Measurements from ENCODE around the gene PICK1. TPM values are rescaled to one million over a fixed set of nuclear protein-coding genes. Genes with fewer than 3 reads are reported as not detected.

The PICK1 gene
- total RNA-seq, 1 experiment from 2014 or later, result 35.7 TPM

DNA sequence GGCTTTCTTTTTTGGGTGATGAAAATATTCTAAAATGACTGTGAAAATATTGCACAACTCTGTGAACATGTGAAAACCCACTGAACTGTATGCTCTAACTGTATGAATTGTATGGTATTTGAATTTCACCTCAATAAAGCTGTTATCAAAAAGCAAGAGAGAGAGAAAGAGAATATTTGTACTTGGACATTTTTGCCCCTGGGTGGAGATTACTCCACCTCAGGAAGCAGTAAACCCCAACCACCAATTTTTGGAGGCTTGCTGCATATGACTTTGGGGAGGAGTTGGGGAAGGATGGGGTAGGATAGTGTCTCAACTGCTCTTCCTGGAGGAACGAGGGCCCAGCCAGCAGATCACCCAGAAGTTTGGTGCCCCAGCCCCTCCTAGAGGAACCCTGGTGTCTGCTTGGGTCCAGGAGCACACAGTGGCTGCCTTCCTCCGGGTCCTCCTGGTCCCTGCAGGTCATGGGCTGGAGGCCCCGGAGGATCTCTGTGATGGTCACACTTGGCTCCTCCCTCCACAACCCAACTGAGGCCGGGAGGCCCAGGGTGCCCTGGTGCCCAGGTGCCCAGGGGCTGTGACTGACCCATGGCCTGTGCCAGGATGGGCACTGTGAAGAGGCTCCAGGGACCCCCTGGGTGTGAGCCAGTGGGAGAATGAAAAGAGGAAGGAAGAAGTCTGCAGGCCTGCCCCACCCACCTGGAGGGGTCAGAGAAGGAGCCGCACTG lies 15.3 kb upstream of the PICK1 start:
- no CpG with 5 or more reads among the region's 5 CpGs for WGBS (ENCODE audit: extremely low coverage, insufficient read length, low lambda C conversion rate)
- Histone ChIP-seq H4K91ac (ENCODE audit: insufficient read length, low read depth, low read length) (no peak overlapping the region), H3K23me2 (ENCODE audit: insufficient read length, low read depth, low read length, poor library complexity, severe bottlenecking) (no peaks in the 10 kb centered on the region), H3K4ac (ENCODE audit: low read depth, low read length) (no peak overlapping the region), H4K20me1 (ENCODE audit: control insufficient read depth, insufficient read depth, insufficient read length) (no peaks in the 10 kb centered on the region), H3K79me2 (ENCODE audit: insufficient read depth, low read length) (no peaks in the 10 kb centered on the region), H3K56ac (ENCODE audit: insufficient read length, low read depth, low read length) (no peak overlapping the region), H3K27ac (ENCODE audit: insufficient read length, low read depth, low read length) (no peak overlapping the region), H2BK12ac (ENCODE audit: insufficient read length, low read depth, low read length) (no peak overlapping the region), H2BK5ac (ENCODE audit: insufficient read length, low read length) (no peak overlapping the region), H3K27me3 (ENCODE audit: insufficient read depth, low read length) (no peaks in the 10 kb centered on the region), H2BK15ac (ENCODE audit: low read depth, low read length) (no peak overlapping the region), H3K9ac (ENCODE audit: extremely low read depth, insufficient read length, low read length) (no peak overlapping the region), H4K5ac (ENCODE audit: insufficient read length, low read depth, low read length) (no peak overlapping the region), H2AK5ac (ENCODE audit: insufficient read length, low read length) (no peak overlapping the region), H3K79me1 (ENCODE audit: insufficient read depth, low read depth, low read length, poor library complexity, severe bottlenecking) (no peaks in the 10 kb centered on the region), H3K23ac (ENCODE audit: insufficient read length, low read depth, low read length) (no peak overlapping the region), H3K18ac (ENCODE audit: insufficient read length, low read depth, low read length) (no peak overlapping the region), H2BK20ac (ENCODE audit: low read depth, low read length, poor library complexity, severe bottlenecking) (no peak overlapping the region), H2BK120ac (ENCODE audit: low read depth, low read length, poor library complexity, severe bottlenecking) (no peak overlapping the region), H3T11ph (ENCODE audit: low read length) (no peak overlapping the region), H3K9me3 (ENCODE audit: control insufficient read depth, low read depth, low read length) (no peaks in the 10 kb centered on the region), H2AFZ (ENCODE audit: low read length) (no peak overlapping the region), H3K4me1 (ENCODE audit: insufficient read depth, low read length) (no peaks in the 10 kb centered on the region), H3K4me2 (ENCODE audit: insufficient read depth, insufficient read length, low read length) (no peak overlapping the region), H4K8ac (replicated peaks; ENCODE audit: insufficient read length, low read depth, low read length) (no peak overlapping the region), H3K14ac (ENCODE audit: insufficient read depth, low read length) (no peak overlapping the region)
- Mint-ChIP-seq H3K27me3 (ENCODE audit: low read depth) (peaks cover 15% of the 10 kb centered on the region), H3K9me3 (no peaks in the 10 kb centered on the region), H3K36me3 (ENCODE audit: insufficient read depth in 1 of 3, low read depth in 3 of 3) (no peaks in the 10 kb centered on the region), H3K4me1 (peaks cover 0 to 12% of the 10 kb centered on the region in 2 experiments; a peak in 2 of 4 replicates), H3K27ac (no peak overlapping the region; a peak in 1 of 7 replicates), H3K4me3 (no peak overlapping the region; a peak in 1 of 5 replicates)
- TF ChIP-seq, protein P1, sequence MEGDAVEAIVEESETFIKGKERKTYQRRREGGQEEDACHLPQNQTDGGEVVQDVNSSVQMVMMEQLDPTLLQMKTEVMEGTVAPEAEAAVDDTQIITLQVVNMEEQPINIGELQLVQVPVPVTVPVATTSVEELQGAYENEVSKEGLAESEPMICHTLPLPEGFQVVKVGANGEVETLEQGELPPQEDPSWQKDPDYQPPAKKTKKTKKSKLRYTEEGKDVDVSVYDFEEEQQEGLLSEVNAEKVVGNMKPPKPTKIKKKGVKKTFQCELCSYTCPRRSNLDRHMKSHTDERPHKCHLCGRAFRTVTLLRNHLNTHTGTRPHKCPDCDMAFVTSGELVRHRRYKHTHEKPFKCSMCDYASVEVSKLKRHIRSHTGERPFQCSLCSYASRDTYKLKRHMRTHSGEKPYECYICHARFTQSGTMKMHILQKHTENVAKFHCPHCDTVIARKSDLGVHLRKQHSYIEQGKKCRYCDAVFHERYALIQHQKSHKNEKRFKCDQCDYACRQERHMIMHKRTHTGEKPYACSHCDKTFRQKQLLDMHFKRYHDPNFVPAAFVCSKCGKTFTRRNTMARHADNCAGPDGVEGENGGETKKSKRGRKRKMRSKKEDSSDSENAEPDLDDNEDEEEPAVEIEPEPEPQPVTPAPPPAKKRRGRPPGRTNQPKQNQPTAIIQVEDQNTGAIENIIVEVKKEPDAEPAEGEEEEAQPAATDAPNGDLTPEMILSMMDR (conservative IDR thresholded peaks at IDR 0.05), result no peak
- DNase-seq, result no peak
